Fibroblast of upper back skin (primary cell): ENCODE data around the gene ADH7.
A peak's percentile ranks its signal among the peaks of the same experiment; 100 is the strongest.
"Not testable (repeated sequence)": the region's sequence is repeated elsewhere in the genome, so short reads cannot be mapped to it uniquely, and the experiment has no call there.

Source experiments
- DNase-seq: peaks from one replicate; pipeline ENCODE4 v3.0.0-alpha.2; 2013

ADH7 gene

DNA sequence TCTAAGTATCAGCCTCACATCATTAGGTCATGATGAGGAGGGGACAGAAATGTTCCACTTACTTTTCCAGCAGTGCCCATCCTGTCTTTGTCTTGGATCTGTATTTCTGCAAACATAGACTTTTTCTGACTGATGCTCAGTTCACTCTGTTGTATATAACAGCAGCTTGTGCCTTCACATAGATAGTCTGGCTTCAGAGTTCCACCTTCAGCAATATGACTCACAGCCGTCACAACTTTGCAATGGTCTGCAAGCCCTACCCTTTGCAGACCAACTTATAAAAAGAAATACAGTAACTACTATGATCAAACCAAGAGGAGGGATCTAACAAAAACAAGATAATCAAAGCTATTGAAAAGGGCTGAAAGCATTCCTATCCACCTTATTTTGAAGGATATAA lies at the start of gene ADH7:
Gene ADH7 (minus strand): TSS at position 189 of the 400 bp plus-strand sequence. CDS start 109 bp downstream, at position 80.
- no peak for DNase-seq

GRCh38 chr4:99483636-99484035 lies 48.5 kb upstream of the ADH7 start:
- DNase-seq: no peak

DNA sequence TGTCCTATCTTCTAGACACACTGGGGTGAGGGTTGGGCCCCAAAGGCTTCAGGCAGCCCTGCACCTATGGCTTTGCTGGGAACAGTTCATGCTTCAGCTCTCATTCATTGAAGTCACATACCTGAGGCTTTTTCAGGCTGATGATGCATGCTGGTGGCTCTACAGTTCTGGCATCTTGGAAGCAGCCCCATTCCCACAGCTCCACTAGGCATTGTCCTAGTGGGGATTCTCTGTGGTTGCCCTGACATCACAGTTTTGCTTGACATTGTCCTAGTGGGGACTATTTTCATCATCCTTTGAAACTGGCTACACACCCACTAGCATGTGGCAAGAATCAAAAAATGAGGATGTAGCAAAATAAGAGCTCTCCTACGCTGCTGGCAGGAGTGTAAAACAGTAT lies 38.0 kb upstream of the ADH7 start:
- peak; percentile 42 for DNase-seq

GRCh38 chr4:99471896-99472295 lies 36.8 kb upstream of the ADH7 start:
- DNase-seq: no peak

GRCh38 chr4:99471349-99471748 lies 36.2 kb upstream of the ADH7 start:
- no peak for DNase-seq

- no peak for DNase-seq
These were observed 33.7 kb upstream of the ADH7 start for GRCh38 chr4:99468889-99469288.

DNA sequence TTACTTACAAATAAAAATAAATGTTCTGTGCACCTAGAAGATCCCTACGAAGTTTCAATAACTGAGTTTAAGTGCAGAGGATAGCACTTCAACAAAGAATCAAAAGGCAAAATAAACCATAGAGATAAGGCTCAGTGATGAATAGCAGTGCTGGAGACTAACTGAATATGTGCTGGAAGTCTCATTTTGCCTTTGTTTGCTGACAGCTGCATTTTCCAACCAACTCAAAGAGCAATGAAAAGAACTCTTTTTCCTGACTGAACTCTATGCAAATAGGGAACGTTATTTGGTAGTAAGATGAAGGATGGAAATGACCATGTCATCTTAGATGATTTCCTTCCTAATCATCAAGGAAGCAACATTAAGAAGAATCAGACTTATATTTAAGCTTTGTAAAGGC lies 32.7 kb upstream of the ADH7 start:
- DNase-seq: no peak

GRCh38 chr4:99463566-99463965 lies 28.4 kb upstream of the ADH7 start:
- DNase-seq: no peak

DNA sequence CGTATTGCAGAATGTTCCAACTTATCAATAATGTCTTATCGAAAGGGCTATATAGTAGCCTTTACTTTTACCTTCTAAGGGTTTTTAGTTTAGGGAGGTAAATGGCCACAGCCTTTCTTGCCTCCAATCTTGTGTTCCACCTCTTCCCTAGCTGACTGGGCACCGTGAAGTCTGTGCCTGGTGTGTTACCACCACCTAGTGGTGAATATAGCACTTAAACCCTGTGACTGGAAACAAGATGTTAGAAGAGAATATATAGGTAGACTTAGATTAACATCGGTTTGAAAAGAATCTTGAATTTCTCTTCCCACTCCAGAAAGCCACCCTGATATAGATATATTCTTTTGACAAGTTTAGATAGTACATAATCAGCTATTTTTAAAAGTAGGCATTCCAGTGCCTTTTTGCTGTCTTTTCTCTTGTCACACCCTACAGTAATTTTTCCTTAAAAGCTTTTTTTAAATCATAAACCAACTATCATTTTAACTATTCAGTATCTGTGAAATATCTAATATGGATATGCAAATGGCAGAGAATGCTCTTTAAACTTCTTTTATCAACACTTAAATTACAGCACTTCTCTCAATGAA lies 27.8 kb upstream of the ADH7 start:
- peak; percentile 71 for DNase-seq

DNA sequence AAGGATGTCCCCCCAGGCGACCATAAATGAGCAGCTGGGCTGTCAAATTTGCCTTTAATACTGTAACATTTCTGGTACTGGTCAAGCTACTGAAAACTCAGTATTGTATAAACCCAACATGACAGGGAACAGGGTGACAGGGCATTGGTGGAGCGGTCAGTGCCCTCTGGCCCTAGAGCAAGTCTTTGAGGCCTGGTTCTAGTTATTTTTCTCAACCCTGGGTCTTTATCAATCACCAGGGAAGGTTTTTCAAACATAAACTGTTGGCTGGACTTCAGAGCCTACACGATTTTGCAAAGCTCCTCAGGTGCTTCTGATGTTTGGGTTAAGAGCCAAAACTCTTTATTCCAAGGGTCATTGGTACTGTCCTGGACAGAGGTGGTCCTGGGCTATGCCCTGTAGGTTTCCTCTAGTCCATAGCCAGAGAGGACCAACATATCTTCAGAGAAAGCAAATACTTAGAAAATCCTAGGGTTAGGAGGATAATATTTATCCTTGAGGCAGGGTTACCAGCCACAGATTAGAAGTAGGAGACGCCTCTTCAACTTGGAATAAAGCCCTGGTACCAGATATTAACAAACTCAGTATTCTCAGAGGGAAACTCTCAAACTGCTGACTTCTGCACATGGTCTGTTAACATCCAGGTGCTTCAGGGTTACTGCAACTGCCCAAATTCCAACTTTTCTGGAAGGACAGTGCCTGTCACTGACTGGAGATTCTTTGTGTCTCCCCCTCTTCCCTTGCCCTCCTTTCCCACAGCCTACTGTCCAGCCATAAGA lies 26.7 kb upstream of the ADH7 start:
- no peak for DNase-seq

DNA sequence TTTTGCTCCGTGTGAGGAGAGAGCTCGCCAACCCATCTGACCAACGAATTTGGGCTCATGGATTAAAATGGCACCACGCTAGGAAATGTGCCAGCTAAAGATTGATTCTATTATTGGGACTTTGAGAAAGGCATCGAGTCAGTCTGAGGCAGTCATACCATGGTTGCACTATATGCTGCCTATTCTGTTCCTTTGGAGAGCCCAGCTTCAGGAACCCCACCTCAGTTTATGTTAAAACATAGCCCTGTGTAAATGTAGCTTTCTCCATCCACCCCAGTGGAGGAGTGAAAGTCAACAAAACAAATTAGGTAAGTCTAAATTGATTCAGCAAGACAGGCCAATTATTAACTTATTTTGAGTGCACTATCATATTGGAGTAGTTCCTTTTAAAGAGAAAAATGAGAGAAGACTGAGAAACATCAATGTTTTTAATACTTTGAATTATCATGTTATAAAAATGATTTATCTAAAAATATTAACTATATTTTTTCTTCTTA lies 24.5 kb upstream of the ADH7 start:
- DNase-seq: no peak

DNA sequence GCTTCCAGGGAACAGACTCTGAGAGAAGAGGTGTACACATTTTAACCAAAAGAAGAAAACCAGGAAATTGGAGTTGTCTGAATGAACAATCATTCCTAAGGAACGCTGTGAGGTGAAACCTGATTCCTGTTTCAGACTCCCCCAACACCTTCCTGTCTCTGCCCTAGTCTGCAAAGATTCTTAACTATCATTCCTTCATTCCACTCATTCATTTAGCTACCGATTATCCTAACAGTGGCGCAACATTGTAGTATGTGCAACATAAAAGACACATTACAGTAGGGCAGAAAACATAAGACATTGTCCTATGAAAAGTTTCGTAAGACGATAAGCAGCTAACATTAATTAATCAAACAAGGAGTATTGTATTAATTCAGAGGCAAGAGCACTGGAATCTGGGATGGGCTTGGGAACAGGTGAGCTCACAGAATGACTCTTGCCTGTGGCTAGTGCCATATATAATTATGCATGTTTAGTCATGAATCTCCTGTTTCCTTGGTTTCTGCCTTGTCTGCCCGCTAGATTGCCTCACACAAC lies 23.8 kb upstream of the ADH7 start:
- DNase-seq: peak; percentile 45

DNA sequence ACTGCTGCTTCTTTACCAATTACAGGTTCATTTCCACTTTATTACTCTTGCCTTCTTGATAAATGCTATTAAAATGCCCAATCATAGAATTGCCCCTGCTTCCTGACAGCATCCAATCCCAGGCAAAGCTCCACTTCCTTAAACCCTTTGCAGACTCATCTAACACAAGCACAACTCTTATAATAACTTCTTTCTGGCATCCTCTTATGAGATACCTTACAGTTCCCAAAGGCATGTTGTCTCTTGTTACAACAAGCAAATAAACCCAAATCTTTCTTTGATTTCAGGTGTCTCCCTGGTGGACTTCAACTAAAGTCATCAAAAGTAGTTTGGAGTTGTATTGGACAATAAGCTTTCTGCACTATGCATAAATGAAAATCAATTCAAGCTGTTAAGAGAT lies 22.5 kb upstream of the ADH7 start:
- DNase-seq: no peak

- no peak for DNase-seq
These were observed 22.1 kb upstream of the ADH7 start for GRCh38 chr4:99457270-99457669.

- no peak for DNase-seq
These were observed 12.4 kb upstream of the ADH7 start for GRCh38 chr4:99447513-99447912.

- peak; percentile 23 for DNase-seq
These were observed 11.9 kb upstream of the ADH7 start for GRCh38 chr4:99447079-99447478.

- no peak for DNase-seq
These were observed 3.3 kb upstream of the ADH7 start for GRCh38 chr4:99438405-99438780.

- DNase-seq: no peak
These were observed 2.7 kb upstream of the ADH7 start for GRCh38 chr4:99437723-99438404.

- no peak for DNase-seq
These were observed 2.0 kb upstream of the ADH7 start for GRCh38 chr4:99436976-99437722.

- DNase-seq: no peak
These were observed 1.3 kb upstream of the ADH7 start for GRCh38 chr4:99436462-99436861.

GRCh38 chr4:99430106-99430505 lies 5.0 kb downstream of the ADH7 start:
- no peak for DNase-seq

DNA sequence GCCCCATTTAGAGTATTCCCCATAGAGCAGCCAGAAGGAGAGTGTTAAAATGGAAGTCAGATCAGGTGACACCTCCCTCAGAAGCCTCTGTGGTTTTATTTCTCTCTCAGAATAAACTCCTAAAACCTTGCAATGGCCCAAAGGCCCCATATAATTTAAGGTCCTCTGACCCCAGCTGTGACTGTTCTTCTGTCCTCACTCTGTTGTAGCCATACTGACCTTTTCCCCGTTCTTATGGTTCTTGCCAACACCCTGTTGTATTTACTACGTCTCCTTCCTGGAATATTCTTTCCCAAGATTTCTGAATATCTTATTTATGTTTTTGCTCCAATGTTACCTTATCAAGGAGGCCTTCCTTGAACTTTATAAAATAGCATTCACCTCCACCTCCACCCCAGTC lies 18.0 kb downstream of the ADH7 start:
- no peak for DNase-seq

DNA sequence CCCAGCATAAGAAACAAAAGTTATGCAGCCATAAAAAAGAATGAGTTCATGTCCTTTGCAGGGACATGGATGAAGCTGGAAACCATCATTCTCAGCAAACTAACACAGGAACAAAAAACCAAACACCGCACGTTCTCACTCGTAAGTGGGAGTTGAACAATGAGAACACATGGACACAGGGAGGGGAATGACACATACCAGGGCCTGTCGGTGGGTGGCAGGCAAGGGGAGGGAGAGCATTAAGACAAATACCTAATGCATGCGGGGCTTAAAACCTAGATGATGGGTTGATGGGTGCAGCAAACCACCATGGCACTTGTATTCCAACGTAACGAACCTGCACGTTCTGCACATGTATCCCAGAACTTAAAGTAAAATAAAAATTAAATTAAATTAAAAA lies 19.4 kb downstream of the ADH7 start:
- DNase-seq: not testable (repeated sequence)
